HFFc6 (cell line): ENCODE results near the gene TEX53. TPM values are rescaled to one million over a fixed set of nuclear protein-coding genes. Genes with fewer than 3 reads are reported as not detected.

Experiments used
- DNase-seq: peaks from one replicate; pipeline ENCODE4 v3.0.0-alpha.2; 2018
- H3K27ac Mint-ChIP-seq: 2 replicates; pipeline ENCODE4 v1.8.0; 2020; ENCODE audit warnings: mild to moderate bottlenecking, mixed read lengths
- H3K27me3 Mint-ChIP-seq: 2 replicates; pipeline ENCODE4 v1.8.0; 2021; ENCODE audit warnings: mild to moderate bottlenecking, moderate library complexity, mixed read lengths; ENCODE audit not compliant: insufficient read depth
- H3K36me3 Mint-ChIP-seq: 2 replicates; pipeline ENCODE4 v1.8.0; 2021; ENCODE audit warnings: low read depth, mixed read lengths
- H3K4me1 Mint-ChIP-seq: 2 replicates; pipeline ENCODE4 v1.8.0; 2020; ENCODE audit warnings: low read depth, mixed read lengths
- H3K4me3 Mint-ChIP-seq: 2 replicates; pipeline ENCODE4 v1.8.0; 2020; ENCODE audit warnings: mild to moderate bottlenecking, moderate library complexity, mixed read lengths
- H3K9me3 Mint-ChIP-seq: 2 replicates; pipeline ENCODE4 v1.8.0; 2020; ENCODE audit warnings: mild to moderate bottlenecking, mixed read lengths
- CTCF ChIP-seq: fragments of 200-600 bp; sonication (generic); IDR thresholded peaks from 2 replicates; pipeline ENCODE4 v1.5.0; 2021; ENCODE audit warnings: antibody characterized with exemption, mild to moderate bottlenecking
- total RNA-seq, 6 experiments: library from RNA; stranded (reverse); fragmentation: NEBNext Ultra II Directional; extraction: Animal tissue kit (Norgen Biotek cat#: 25700); gene quantifications; 2 replicates in 1 of 6; 3 replicates in 5 of 6; pipeline ENCODE4 v1.2.3, GENCODE V29; 2021

TEX53 gene
- total RNA-seq, 6 experiments from 2014 or later = not detected

- peak overlapping the region; percentile 24 for H3K27ac Mint-ChIP-seq
- TF ChIP-seq CTCF = no peak
- no peak overlapping the region for H3K4me3 Mint-ChIP-seq
- peaks cover 4% of the 10 kb centered on the region for H3K9me3 Mint-ChIP-seq
- H3K4me1 Mint-ChIP-seq = peaks cover 38% of the 10 kb centered on the region
- H3K27me3 Mint-ChIP-seq = no peaks in the 10 kb centered on the region; the same call in 1 of the 2 replicates
- peak; percentile 33 for DNase-seq
- peaks cover 8% of the 10 kb centered on the region for H3K36me3 Mint-ChIP-seq
These were observed 50.9 kb downstream of the TEX53 start for GRCh38 chr9:114606597-114607207.

Other genes starting within 250 kb of the TEX53 start
- gene WHRN, start 152.3 kb downstream of the TEX53 start, total RNA-seq = 1 to 10 TPM; 3.0 to 4.8 (median 3.6) TPM
- 100 to 1,000 TPM in 1 of 6 experiments, 10 to 100 TPM in 5; 74.2 to 104 (median 86.5) TPM for gene ATP6V1G1, start 70.0 kb downstream of the TEX53 start, total RNA-seq
- 1 to 10 TPM; 5.1 to 7.5 (median 5.6) TPM for gene TMEM268, start 46.5 kb downstream of the TEX53 start, total RNA-seq
- not detected for gene TEX48, start 24.4 kb upstream of the TEX53 start, total RNA-seq
- gene TNFSF15, start 148.2 kb upstream of the TEX53 start, total RNA-seq = under 1 TPM in 5 of 6 experiments, not detected in 1; 0.02 to 0.21 (median 0.05) TPM